Activated CD8-positive, alpha-beta T cell treated with anti-CD3 and anti-CD28 coated beads for 36 hours (primary cell): Measurements from ENCODE around the gene ARFGEF3. TPM values are rescaled to one million over a fixed set of nuclear protein-coding genes. Genes with fewer than 3 reads are reported as not detected.
A peak's percentile ranks its signal among the peaks of the same experiment; 100 is the strongest.

Experiments used
- ATAC-seq: fragments of 200-7000 bp; cut with Tn5 transposase; one replicate; pipeline ENCODE4 v1.10.0; 2021; ENCODE audit warnings: mild to moderate bottlenecking, moderate library complexity
- CTCF ChIA-PET: fragments of 350-600 bp; sonication (Branson Sonifier 250); formaldehyde crosslinking; loops from one replicate; lab custom pipeline; 2021; ENCODE audit warnings: antibody characterized with exemption; lab: Charles Lee
- POLR2A ChIA-PET: fragments of 350-600 bp; sonication (Branson Sonifier 250); formaldehyde crosslinking; loops from one replicate; lab custom pipeline; 2021; ENCODE audit warnings: antibody characterized with exemption; lab: Charles Lee
- DNase-seq: peaks from one replicate; pipeline ENCODE4 v3.0.0-alpha.2; 2020
- H3K27ac Mint-ChIP-seq: one replicate; pipeline ENCODE4 v1.8.0; 2021; ENCODE audit warnings: mild to moderate bottlenecking, mixed read lengths
- H3K27me3 Mint-ChIP-seq: one replicate; pipeline ENCODE4 v1.8.0; 2021; ENCODE audit warnings: mixed read lengths
- H3K36me3 Mint-ChIP-seq: one replicate; pipeline ENCODE4 v1.8.0; 2021; ENCODE audit warnings: low read depth, mixed read lengths
- H3K4me1 Mint-ChIP-seq: one replicate; pipeline ENCODE4 v1.8.0; 2021; ENCODE audit warnings: low read depth, mixed read lengths
- H3K4me3 Mint-ChIP-seq: one replicate; pipeline ENCODE4 v1.8.0; 2021; ENCODE audit warnings: mild to moderate bottlenecking, moderate library complexity, mixed read lengths
- H3K9me3 Mint-ChIP-seq: one replicate; pipeline ENCODE4 v1.8.0; 2021; ENCODE audit warnings: mixed read lengths
- intact Hi-C: fragments of 100-400 bp; cut with micrococcal nuclease; formaldehyde crosslinking; loops from one replicate; pipeline ENCODE4 v1.10.0; 2022
- total RNA-seq, 2 experiments: library from RNA; stranded (reverse); gene quantifications; one replicate each; pipeline ENCODE4 v1.2.3, GENCODE V29; 2021
- TF ChIP-seq, protein P1 (sequence below): fragments of 200-600 bp; IDR thresholded peaks from one replicate; pipeline ENCODE4 v1.8.0; 2022; ENCODE audit warnings: antibody characterized with exemption, mild to moderate bottlenecking

Gene ARFGEF3
- total RNA-seq, 2 experiments from 2014 or later, result 1.7 to 1.8 TPM

- no peak for ATAC-seq
- CTCF ChIA-PET, result no interaction called here
- TF ChIP-seq, protein P1, sequence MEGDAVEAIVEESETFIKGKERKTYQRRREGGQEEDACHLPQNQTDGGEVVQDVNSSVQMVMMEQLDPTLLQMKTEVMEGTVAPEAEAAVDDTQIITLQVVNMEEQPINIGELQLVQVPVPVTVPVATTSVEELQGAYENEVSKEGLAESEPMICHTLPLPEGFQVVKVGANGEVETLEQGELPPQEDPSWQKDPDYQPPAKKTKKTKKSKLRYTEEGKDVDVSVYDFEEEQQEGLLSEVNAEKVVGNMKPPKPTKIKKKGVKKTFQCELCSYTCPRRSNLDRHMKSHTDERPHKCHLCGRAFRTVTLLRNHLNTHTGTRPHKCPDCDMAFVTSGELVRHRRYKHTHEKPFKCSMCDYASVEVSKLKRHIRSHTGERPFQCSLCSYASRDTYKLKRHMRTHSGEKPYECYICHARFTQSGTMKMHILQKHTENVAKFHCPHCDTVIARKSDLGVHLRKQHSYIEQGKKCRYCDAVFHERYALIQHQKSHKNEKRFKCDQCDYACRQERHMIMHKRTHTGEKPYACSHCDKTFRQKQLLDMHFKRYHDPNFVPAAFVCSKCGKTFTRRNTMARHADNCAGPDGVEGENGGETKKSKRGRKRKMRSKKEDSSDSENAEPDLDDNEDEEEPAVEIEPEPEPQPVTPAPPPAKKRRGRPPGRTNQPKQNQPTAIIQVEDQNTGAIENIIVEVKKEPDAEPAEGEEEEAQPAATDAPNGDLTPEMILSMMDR, result no peak
- peak overlapping the region; percentile 64 for H3K4me3 Mint-ChIP-seq
- H3K36me3 Mint-ChIP-seq, result no peaks in the 10 kb centered on the region
- peak; percentile 29 for DNase-seq
- POLR2A ChIA-PET, result no interaction called here
- H3K4me1 Mint-ChIP-seq, result peaks cover 12% of the 10 kb centered on the region
- no peaks in the 10 kb centered on the region for H3K9me3 Mint-ChIP-seq
- intact Hi-C loops, result no loop called here
- no peak overlapping the region for H3K27ac Mint-ChIP-seq
- H3K27me3 Mint-ChIP-seq, result peaks cover 50% of the 10 kb centered on the region
Measured at GRCh38 chr6:138161088-138161337, 726 bp upstream of the ARFGEF3 start.

DNA sequence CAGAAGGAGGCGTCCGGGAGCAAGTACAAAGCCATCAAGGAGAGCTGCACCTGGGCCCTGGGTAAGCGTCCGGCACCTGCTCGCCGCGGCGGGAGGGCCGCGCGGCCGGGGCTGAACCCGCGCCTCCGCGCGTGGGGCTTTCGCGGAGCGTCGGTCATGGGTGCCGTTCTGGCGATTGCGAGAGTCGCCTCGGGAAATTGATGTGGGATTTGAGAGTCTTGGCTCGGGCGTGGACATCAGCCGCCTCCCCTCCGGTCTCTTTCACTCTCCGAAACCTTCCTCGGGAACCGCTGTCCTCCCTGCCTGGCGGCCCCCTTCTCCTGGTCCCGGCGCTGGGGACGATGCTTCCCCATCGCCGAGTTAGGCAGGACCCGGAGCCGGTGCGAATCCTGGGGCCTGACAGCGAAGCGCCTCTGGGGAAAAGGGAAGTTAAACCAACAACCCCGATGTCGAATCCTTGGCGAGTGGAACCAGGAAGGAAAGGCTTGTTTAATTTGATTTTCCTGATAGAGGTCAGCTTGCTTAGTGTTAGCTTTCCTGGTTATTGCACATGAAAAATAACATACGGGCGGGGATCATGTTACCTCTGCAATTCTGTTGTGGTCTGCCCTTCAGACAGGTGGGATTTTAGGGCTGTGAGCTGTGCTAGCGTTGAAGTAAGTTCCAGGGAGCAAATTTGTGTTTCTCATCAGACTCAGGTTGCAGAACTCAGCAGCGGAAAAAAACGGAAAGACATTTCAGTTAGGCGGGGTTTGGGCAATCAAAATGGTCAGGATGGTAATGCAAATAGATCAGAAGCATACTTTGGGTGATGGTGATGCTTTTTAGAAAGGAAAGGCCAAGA lies 594 bp downstream of the ARFGEF3 start:
- H3K9me3 Mint-ChIP-seq, result no peaks in the 10 kb centered on the region
- TF ChIP-seq, protein P1, result no peak
- H3K36me3 Mint-ChIP-seq, result no peaks in the 10 kb centered on the region
- ChIA-PET CTCF (interaction anchor here (1.0 kb wide), 1 partner anchor 45 kb away, joined by 3 read pairs; no protein-coding TSS in a partner anchor), POLR2A (interaction anchor here (0.6 kb wide), 1 partner anchor 12 kb away, joined by 3 read pairs; no protein-coding TSS in a partner anchor)
- no peak overlapping the region for H3K27ac Mint-ChIP-seq
- H3K27me3 Mint-ChIP-seq, result peaks cover 52% of the 10 kb centered on the region
- H3K4me1 Mint-ChIP-seq, result peaks cover 12% of the 10 kb centered on the region
- H3K4me3 Mint-ChIP-seq, result peak overlapping the region; percentile 73
- ATAC-seq, result peak; percentile 29
- intact Hi-C loops, result no loop called here
- DNase-seq, result peak; percentile 2

- Mint-ChIP-seq H3K4me1 (peaks cover 12% of the 10 kb centered on the region), H3K27me3 (peaks cover 58% of the 10 kb centered on the region), H3K27ac (no peak overlapping the region), H3K36me3 (no peaks in the 10 kb centered on the region), H3K4me3 (peak overlapping the region; percentile 73), H3K9me3 (no peaks in the 10 kb centered on the region)
- ChIA-PET POLR2A (no interaction called here), CTCF (no interaction called here)
- ATAC-seq (no peak), DNase-seq (no peak)
- intact Hi-C loops, result no loop called here
- TF ChIP-seq, protein P1, result no peak
Measured at GRCh38 chr6:138162955-138163575, 1.3 kb downstream of the ARFGEF3 start.

- intact Hi-C loops, result no loop called here
- ATAC-seq (no peak), DNase-seq (no peak)
- ChIA-PET CTCF (no interaction called here), POLR2A (no interaction called here)
- TF ChIP-seq, protein P1, result no peak
- H3K27ac Mint-ChIP-seq, result no peak overlapping the region
- H3K27me3 Mint-ChIP-seq, result peaks cover 12% of the 10 kb centered on the region
- H3K36me3 Mint-ChIP-seq, result peaks cover 2% of the 10 kb centered on the region
- peaks cover 14% of the 10 kb centered on the region for H3K9me3 Mint-ChIP-seq
- no peaks in the 10 kb centered on the region for H3K4me1 Mint-ChIP-seq
- H3K4me3 Mint-ChIP-seq, result no peak overlapping the region
Measured at GRCh38 chr6:138175596-138175995, 13.9 kb downstream of the ARFGEF3 start.

GRCh38 chr6:138176652-138177232 lies 15.0 kb downstream of the ARFGEF3 start:
- POLR2A ChIA-PET, result no interaction called here

More at GRCh38 chr6:138176652-138177232, 15.0 kb downstream of the ARFGEF3 start:
- peaks cover 14% of the 10 kb centered on the region for H3K9me3 Mint-ChIP-seq
- ATAC-seq, result no peak
- CTCF ChIA-PET, result no interaction called here
- H3K36me3 Mint-ChIP-seq, result peaks cover 2% of the 10 kb centered on the region
- H3K4me3 Mint-ChIP-seq, result no peak overlapping the region
- DNase-seq, result no peak
- H3K27me3 Mint-ChIP-seq, result peaks cover 11% of the 10 kb centered on the region
- no peaks in the 10 kb centered on the region for H3K4me1 Mint-ChIP-seq
- TF ChIP-seq, protein P1, result no peak
- intact Hi-C loops, result no loop called here
- H3K27ac Mint-ChIP-seq, result no peak overlapping the region
